HepG2 (cell line): ENCODE results near the gene MBTPS1. TPM values are rescaled to one million over a fixed set of nuclear protein-coding genes. Genes with fewer than 3 reads are reported as not detected.

Experiments used
- CEBPG ChIP-seq: IDR thresholded peaks from 2 replicates; pipeline ENCODE4 v1.6.1; 2016
- GATAD1 ChIP-seq: IDR thresholded peaks from 2 replicates; pipeline ENCODE4 v1.6.1; 2016; ENCODE audit warnings: missing genetic modification reagents, missing compliant biosample characterization
- MED13 ChIP-seq: sonication (generic); formaldehyde crosslinking; IDR thresholded peaks from 2 replicates; pipeline ENCODE4 v1.5.0; 2020; ENCODE audit warnings: missing genetic modification reagents
- MED8 ChIP-seq: sonication (generic); formaldehyde crosslinking; IDR thresholded peaks from 2 replicates; pipeline ENCODE4 v1.8.1; 2023; ENCODE audit warnings: mild to moderate bottlenecking, missing genetic modification reagents; ENCODE audit not compliant: insufficient replicate concordance
- NR2F6 ChIP-seq, 2 experiments: IDR thresholded peaks; 2 replicates each; pipeline ENCODE4 v1.6.1; 2016; ENCODE audit warnings: antibody characterized with exemption in 1 of 2, mild to moderate bottlenecking in 1 of 2
- PHF20 ChIP-seq: sonication (generic); formaldehyde crosslinking; IDR thresholded peaks from 2 replicates; pipeline ENCODE4 v1.5.0; 2020; ENCODE audit warnings: mild to moderate bottlenecking, missing genetic modification reagents
- TEAD3 ChIP-seq: optimal IDR thresholded peaks from 2 replicates; pipeline ENCODE3; 2016; ENCODE audit warnings: borderline replicate concordance
- WIZ ChIP-seq: sonication (generic); formaldehyde crosslinking; IDR thresholded peaks from 2 replicates; pipeline ENCODE4 v1.5.1; 2020; ENCODE audit warnings: mild to moderate bottlenecking, missing genetic modification reagents
- ZBTB46 ChIP-seq: sonication (generic); formaldehyde crosslinking; IDR thresholded peaks from 2 replicates; pipeline ENCODE4 v1.4.0; 2020; ENCODE audit warnings: mild to moderate bottlenecking, missing genetic modification reagents, borderline replicate concordance
- ZNF432 ChIP-seq: sonication (generic); formaldehyde crosslinking; IDR thresholded peaks from 2 replicates; pipeline ENCODE4 v1.5.0; 2020; ENCODE audit warnings: missing genetic modification reagents, mild to moderate bottlenecking, borderline replicate concordance
- ZNF441 ChIP-seq: sonication (generic); formaldehyde crosslinking; IDR thresholded peaks from 2 replicates; pipeline ENCODE4 v1.7.0; 2021; ENCODE audit warnings: missing genetic modification reagents, borderline replicate concordance
- ZNF558 ChIP-seq: sonication (generic); formaldehyde crosslinking; IDR thresholded peaks from 2 replicates; pipeline ENCODE4 v1.9.0; 2022; ENCODE audit warnings: mild to moderate bottlenecking, missing genetic modification reagents, borderline replicate concordance
- ZNF574 ChIP-seq: sonication (generic); formaldehyde crosslinking; IDR thresholded peaks from 2 replicates; pipeline ENCODE4 v1.4.0; 2020; ENCODE audit warnings: missing genetic modification reagents
- ZNF839 ChIP-seq: sonication (generic); formaldehyde crosslinking; IDR thresholded peaks from 2 replicates; pipeline ENCODE4 v1.4.0; 2020; ENCODE audit warnings: missing genetic modification reagents, mild to moderate bottlenecking, borderline replicate concordance
- ZSCAN30 ChIP-seq: sonication (generic); formaldehyde crosslinking; IDR thresholded peaks from 2 replicates; pipeline ENCODE4 v1.5.0; 2020; ENCODE audit warnings: mild to moderate bottlenecking, missing genetic modification reagents
- ZSCAN5A ChIP-seq: sonication (generic); formaldehyde crosslinking; IDR thresholded peaks from 2 replicates; pipeline ENCODE4 v1.8.0; 2022; ENCODE audit warnings: mild to moderate bottlenecking, missing genetic modification reagents, borderline replicate concordance
- polyA plus RNA-seq, 8 experiments: library from polyadenylated mRNA; depleted of rRNA in 3 of 8; stranded (reverse) in 7 of 8; unstranded in 1 of 8; fragments of >200 nt; fragmentation: Illumina TruSeq in 4 of 8; extraction: Trizol in 4 of 8; gene quantifications; 2 replicates each; pipeline versions ENCODE4 v1.2.1 to v1.2.3, GENCODE V29; 2011 to 2016; ENCODE audit warnings: low read depth in 4 of 8, missing spikeins in 1 of 8, mixed read lengths in 1 of 8; ENCODE audit not compliant: insufficient read depth in 1 of 8
- total RNA-seq, 5 experiments: library from RNA; depleted of rRNA; stranded (reverse); fragments of >200 nt; fragmentation: Illumina TruSeq; extraction: Trizol; gene quantifications; 2 replicates each; pipeline ENCODE4 v1.2.3, GENCODE V29; 2016; ENCODE audit warnings: low read depth in 1 of 5
- TF ChIP-seq, protein P1 (sequence below): sonication (generic); formaldehyde crosslinking; IDR thresholded peaks from 2 replicates; pipeline ENCODE4 v1.5.1; 2020; ENCODE audit warnings: mild to moderate bottlenecking, missing genetic modification reagents, moderate library complexity
- TF ChIP-seq, protein P2 (sequence below): sonication (generic); formaldehyde crosslinking; IDR thresholded peaks from 2 replicates; pipeline ENCODE4 v1.8.0; 2022; ENCODE audit warnings: mild to moderate bottlenecking, missing genetic modification reagents, moderate library complexity

MBTPS1 gene
- total and polyA plus RNA-seq, 2 of the 13 experiments (the other 11 are each of a cell fraction or from before 2014, with no cell fraction given) = 56.7 to 91.3 TPM

DNA sequence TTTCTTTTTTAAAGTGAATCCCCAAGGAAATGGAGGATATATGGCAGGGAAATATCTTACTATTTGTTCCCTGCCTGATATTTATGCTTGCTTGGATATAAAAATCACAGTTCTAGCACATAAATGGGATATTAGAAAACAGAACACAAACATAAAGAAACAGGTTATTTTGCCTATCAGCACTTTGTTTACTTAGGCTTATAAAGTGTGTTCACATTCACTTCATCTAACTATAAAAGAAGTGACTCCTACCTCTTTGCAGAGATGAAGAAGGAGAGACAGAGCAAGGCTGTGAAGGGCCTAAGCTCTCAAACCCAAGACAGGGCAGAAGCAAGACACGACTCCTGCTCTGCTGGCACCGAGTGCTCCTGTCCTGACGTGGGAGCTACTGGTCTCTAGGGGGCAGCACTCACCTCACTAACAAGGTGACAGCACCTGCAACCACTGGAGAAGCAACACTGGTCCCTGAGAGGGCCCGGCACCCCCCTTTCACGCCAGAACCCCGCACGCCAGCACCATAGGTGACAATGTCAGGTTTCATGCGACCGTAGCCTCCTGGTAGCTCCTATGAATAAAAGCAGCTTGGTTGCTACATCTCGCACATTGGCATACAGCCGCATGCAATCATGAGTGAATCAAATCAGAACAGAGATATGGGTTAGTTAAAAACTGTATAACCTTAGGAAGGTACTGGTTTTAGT is 32.0 kb downstream of the MBTPS1 start (continued):
- TF ChIP-seq MED8 (CRISPR knock-in tag) = no peak
- TF ChIP-seq PHF20 (CRISPR knock-in tag) = no peak
- TF ChIP-seq ZNF574 (CRISPR knock-in tag) = 0 out of 2 replicates have a peak, but pooled peaks have one; percentile 29
- peak; percentile 57; the same call in 1 of the 2 replicates for TF ChIP-seq ZNF839 (CRISPR knock-in tag)
- peak; percentile 57; the same call in 1 of the 2 replicates for TF ChIP-seq GATAD1 (CRISPR knock-in tag)
- TF ChIP-seq ZSCAN30 (CRISPR knock-in tag) = no peak
- TF ChIP-seq, protein P1, sequence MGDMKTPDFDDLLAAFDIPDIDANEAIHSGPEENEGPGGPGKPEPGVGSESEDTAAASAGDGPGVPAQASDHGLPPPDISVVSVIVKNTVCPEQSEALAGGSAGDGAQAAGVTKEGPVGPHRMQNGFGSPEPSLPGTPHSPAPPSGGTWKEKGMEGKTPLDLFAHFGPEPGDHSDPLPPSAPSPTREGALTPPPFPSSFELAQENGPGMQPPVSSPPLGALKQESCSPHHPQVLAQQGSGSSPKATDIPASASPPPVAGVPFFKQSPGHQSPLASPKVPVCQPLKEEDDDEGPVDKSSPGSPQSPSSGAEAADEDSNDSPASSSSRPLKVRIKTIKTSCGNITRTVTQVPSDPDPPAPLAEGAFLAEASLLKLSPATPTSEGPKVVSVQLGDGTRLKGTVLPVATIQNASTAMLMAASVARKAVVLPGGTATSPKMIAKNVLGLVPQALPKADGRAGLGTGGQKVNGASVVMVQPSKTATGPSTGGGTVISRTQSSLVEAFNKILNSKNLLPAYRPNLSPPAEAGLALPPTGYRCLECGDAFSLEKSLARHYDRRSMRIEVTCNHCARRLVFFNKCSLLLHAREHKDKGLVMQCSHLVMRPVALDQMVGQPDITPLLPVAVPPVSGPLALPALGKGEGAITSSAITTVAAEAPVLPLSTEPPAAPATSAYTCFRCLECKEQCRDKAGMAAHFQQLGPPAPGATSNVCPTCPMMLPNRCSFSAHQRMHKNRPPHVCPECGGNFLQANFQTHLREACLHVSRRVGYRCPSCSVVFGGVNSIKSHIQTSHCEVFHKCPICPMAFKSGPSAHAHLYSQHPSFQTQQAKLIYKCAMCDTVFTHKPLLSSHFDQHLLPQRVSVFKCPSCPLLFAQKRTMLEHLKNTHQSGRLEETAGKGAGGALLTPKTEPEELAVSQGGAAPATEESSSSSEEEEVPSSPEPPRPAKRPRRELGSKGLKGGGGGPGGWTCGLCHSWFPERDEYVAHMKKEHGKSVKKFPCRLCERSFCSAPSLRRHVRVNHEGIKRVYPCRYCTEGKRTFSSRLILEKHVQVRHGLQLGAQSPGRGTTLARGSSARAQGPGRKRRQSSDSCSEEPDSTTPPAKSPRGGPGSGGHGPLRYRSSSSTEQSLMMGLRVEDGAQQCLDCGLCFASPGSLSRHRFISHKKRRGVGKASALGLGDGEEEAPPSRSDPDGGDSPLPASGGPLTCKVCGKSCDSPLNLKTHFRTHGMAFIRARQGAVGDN (CRISPR knock-in tag) = peak; percentile 48
- TF ChIP-seq WIZ (CRISPR knock-in tag) = no peak
- TF ChIP-seq ZBTB46 (CRISPR knock-in tag) = no peak
- no peak for TF ChIP-seq ZSCAN5A (CRISPR knock-in tag)
- TF ChIP-seq MED13 = no peak
- TF ChIP-seq ZNF558 (CRISPR knock-in tag) = no peak
- TF ChIP-seq, protein P2, sequence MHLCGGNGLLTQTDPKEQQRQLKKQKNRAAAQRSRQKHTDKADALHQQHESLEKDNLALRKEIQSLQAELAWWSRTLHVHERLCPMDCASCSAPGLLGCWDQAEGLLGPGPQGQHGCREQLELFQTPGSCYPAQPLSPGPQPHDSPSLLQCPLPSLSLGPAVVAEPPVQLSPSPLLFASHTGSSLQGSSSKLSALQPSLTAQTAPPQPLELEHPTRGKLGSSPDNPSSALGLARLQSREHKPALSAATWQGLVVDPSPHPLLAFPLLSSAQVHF = no peak
- no peak for TF ChIP-seq ZNF432 (CRISPR knock-in tag)
- TF ChIP-seq ZNF441 (CRISPR knock-in tag) = 0 out of 2 replicates have a peak, but pooled peaks have one; percentile 50
- no peak for TF ChIP-seq NR2F6 (IDR thresholded peaks at IDR 0.05)
- TF ChIP-seq NR2F6 (CRISPR knock-in tag; IDR thresholded peaks at IDR 0.05) = 0 out of 2 replicates have a peak, but pooled peaks have one; percentile 13
- TF ChIP-seq TEAD3 (CRISPR knock-in tag) = peak; percentile 22
- 0 out of 2 replicates have a peak, but pooled peaks have one; percentile 17 for TF ChIP-seq CEBPG (CRISPR knock-in tag)
